SK-N-MC (cell line): ENCODE data around the gene VPS35L.

Experiments used
- DNase-seq: peaks from one replicate; pipeline ENCODE4 v3.0.0-alpha.2; 2011; ENCODE audit warnings: low read depth, low spot score
- H3K27ac ChIP-seq: fragments of 200-600 bp; sonication (generic); 2 replicates; pipeline ENCODE4 v1.5.1; 2016; ENCODE audit warnings: mixed run types
- H3K36me3 ChIP-seq: fragments of 200-600 bp; sonication (generic); 2 replicates; pipeline ENCODE4 v1.6.1; 2017; ENCODE audit warnings: antibody characterized with exemption, low read length, mixed read lengths; ENCODE audit not compliant: insufficient read depth
- H3K4me3 ChIP-seq: fragments of 200-600 bp; sonication (generic); 2 replicates; pipeline ENCODE4 v1.5.1; 2016
- H3K9ac ChIP-seq: fragments of 200-600 bp; sonication (generic); 2 replicates; pipeline ENCODE4 v1.8.0; 2017; ENCODE audit warnings: mixed run types, mixed read lengths; ENCODE audit not compliant: insufficient read length
- H3K9me3 ChIP-seq: fragments of 200-600 bp; sonication (generic); 2 replicates; pipeline ENCODE4 v1.6.1; 2017; ENCODE audit warnings: low read depth, mild to moderate bottlenecking, antibody characterized with exemption, low read length, moderate library complexity, mixed read lengths
- EZH2 ChIP-seq: fragments of 200-600 bp; sonication (generic); IDR thresholded peaks from one replicate; pipeline ENCODE4 v1.6.1; 2017; ENCODE audit warnings: antibody characterized with exemption
- FOXP2 ChIP-seq: optimal IDR thresholded peaks from 2 replicates; pipeline ENCODE3; 2011; ENCODE audit warnings: mild to moderate bottlenecking, moderate library complexity; ENCODE audit not compliant: insufficient read depth; ENCODE audit errors: extremely low read length, control extremely low read depth
- POLR2AphosphoS5 ChIP-seq: IDR thresholded peaks from 2 replicates; pipeline ENCODE4 v1.6.1; 2012; ENCODE audit warnings: mild to moderate bottlenecking, low read depth, low read length, borderline replicate concordance

The VPS35L gene

DNA sequence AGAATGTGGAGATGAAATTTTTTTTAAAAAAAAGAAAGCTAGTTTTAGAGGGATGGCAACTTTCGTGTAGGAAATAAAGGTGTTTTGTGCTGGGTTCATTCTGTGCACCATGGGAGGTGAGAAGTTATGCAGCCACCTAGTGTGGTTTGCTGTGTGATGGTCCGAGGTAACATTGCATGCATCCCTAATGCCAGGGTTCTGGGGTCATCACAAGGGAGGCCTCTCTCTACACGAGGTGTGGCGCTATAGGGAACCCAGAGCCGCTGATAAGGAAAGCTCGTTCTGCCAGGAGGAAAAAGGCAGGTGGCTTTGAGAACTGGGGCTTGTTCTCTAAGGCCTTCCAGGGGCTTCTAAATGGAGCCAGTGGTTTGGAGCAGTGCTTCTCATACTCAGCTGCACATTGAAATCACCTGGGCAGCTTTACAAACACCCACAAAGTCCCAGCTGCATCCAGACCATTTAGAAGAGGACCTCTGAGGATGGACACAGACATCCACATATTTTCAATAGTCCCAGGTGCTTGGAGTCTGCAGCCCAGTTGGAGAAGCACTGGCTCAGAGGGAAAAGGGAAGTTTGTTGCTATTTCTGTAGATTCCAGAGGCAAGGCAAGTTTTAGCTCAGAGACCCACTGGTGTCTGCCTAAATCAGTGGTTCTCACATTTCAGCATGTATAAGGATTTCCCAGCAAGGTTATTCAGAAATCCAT is 43.5 kb downstream of the VPS35L start:
- H3K27ac ChIP-seq, result no peak overlapping the region
- TF ChIP-seq FOXP2 (no peak), POLR2AphosphoS5 (no peak), EZH2 (no peak)
- no peaks in the 10 kb centered on the region for H3K9me3 ChIP-seq
- H3K4me3 ChIP-seq, result no peak overlapping the region
- DNase-seq, result no peak
- H3K36me3 ChIP-seq, result no peaks in the 10 kb centered on the region
- no peak overlapping the region for H3K9ac ChIP-seq

DNA sequence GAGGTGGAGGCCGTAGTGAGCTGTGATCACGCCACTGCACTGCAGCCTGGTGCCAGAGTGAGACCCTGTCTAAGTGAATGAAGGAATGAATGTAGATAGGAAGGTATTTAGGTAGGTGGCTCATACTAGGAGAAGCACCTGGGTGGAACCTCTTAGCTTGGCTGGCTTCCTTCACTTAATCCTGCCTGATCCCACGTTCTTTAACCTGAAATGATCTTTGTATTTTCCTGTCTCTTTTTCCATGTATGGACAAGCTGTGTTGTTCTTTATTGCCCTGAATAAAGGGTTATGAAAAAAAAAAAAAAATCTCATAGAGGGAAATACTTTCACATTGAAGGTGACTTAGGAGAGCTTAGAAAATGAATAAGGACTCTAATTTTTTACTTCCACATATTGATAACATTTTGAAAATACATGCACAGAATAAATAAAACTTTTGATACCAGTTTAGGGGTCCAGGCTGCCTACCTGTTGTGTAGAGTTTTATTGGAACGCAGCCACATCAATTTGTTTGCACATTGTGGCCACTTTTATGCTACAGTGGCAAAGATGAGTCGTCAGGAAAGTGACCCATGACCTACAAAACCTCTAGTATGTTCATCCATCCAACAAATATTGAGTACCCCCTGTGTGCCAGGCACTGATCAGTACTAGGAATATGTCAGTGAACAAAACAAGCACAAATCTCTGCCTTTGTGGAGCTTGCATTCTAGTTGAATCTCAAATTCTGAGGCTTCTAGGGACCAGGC is 44.6 kb downstream of the VPS35L start:
- DNase-seq, result no peak
- no peaks in the 10 kb centered on the region for H3K36me3 ChIP-seq
- no peak overlapping the region for H3K9ac ChIP-seq
- TF ChIP-seq POLR2AphosphoS5 (no peak), EZH2 (no peak), FOXP2 (no peak)
- H3K4me3 ChIP-seq, result no peak overlapping the region
- H3K27ac ChIP-seq, result no peak overlapping the region
- H3K9me3 ChIP-seq, result no peaks in the 10 kb centered on the region

DNA sequence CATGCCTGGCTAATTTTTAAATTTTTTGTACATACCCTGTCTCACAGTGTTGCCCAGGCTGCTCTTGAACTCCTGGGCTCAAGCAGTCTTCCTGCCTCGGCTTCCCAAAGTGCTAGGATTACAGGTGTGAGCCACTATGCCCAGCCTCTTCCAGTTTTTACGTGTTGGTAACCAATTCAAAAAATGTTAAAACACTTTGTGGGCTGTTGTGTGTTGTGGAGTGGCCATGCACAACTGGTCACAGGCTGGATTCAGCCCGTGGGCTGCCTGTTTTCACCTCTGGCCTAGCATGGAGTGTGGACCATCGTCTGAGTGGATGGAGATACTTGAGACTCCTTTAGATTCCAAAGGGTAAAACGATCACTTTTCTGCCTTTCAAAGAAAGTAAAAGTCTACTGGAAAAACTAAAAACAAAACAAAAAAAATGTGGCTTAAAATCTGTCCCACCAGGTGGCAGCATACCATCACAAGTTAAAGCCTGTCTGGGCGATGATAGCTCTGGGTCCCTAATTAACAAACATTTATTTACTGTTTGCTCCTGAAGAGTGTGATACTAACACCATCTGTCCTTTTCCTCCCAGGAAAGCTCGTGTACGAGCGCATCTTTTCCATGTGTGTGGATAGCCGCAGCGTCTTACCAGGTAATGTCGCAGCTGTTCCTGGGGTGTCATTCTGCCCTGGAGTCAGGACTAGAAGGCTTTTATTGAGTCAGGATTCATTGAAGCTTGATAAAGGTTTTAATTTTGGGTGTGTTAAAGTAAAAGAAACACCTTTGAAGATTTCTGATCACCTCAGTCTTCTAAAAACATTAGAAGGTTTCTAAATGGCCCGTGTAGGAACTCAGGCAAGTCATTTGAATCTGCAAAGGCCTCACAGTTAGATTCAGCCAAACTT is 45.8 kb downstream of the VPS35L start:
- Histone ChIP-seq H3K9me3 (no peaks in the 10 kb centered on the region), H3K27ac (no peak overlapping the region), H3K36me3 (no peaks in the 10 kb centered on the region), H3K4me3 (no peak overlapping the region), H3K9ac (peak overlapping the region; percentile 56)
- TF ChIP-seq FOXP2 (no peak), POLR2AphosphoS5 (no peak), EZH2 (no peak)
- peak; percentile 12 for DNase-seq

DNA sequence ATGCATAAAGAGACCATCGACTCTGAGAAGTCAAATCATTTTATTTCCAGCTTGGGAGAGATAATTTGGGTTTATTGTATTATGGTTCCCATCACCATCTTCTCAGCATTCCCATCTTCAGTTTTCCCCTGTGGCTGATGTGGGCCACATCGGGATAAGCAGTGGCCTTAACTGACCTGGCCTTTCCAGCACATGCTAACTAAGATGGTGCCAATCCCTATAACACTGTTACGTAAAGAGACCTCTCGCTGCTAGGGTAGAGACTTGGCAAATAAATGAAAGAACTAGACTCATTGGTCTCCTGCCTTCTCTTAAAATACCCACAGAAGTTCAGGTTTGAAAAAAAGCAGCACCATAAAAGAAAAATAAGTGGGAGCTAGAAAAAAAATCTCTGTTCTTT is 49.4 kb downstream of the VPS35L start:
- Histone ChIP-seq H3K4me3 (no peak overlapping the region), H3K27ac (no peak overlapping the region), H3K36me3 (no peaks in the 10 kb centered on the region), H3K9ac (no peak overlapping the region), H3K9me3 (no peaks in the 10 kb centered on the region)
- no peak for TF ChIP-seq POLR2AphosphoS5
- no peak for TF ChIP-seq FOXP2
- no peak for TF ChIP-seq EZH2
- DNase-seq, result no peak

DNA sequence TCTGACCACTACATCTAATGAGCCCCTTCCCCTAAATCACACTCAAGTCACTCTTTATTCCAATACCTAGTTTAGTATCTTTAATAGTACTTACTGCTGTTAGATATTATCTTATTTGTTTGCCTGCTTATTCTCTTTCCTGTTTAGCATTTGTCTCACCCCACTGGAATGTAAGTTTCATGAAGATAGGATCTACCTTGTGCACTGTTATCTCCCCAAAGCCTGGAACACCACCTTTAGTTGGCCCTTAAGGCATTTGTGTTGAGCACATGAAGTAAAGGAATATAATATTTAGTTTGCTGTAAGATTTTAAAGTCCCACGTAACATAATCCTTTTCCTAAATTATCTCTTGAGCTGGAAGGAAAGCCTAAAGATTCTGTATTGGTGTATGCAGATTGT is 50.2 kb downstream of the VPS35L start:
- DNase-seq, result no peak
- Histone ChIP-seq H3K9me3 (no peaks in the 10 kb centered on the region), H3K9ac (no peak overlapping the region), H3K27ac (no peak overlapping the region), H3K36me3 (no peaks in the 10 kb centered on the region), H3K4me3 (no peak overlapping the region)
- no peak for TF ChIP-seq FOXP2
- TF ChIP-seq POLR2AphosphoS5, result no peak
- TF ChIP-seq EZH2, result no peak

DNA sequence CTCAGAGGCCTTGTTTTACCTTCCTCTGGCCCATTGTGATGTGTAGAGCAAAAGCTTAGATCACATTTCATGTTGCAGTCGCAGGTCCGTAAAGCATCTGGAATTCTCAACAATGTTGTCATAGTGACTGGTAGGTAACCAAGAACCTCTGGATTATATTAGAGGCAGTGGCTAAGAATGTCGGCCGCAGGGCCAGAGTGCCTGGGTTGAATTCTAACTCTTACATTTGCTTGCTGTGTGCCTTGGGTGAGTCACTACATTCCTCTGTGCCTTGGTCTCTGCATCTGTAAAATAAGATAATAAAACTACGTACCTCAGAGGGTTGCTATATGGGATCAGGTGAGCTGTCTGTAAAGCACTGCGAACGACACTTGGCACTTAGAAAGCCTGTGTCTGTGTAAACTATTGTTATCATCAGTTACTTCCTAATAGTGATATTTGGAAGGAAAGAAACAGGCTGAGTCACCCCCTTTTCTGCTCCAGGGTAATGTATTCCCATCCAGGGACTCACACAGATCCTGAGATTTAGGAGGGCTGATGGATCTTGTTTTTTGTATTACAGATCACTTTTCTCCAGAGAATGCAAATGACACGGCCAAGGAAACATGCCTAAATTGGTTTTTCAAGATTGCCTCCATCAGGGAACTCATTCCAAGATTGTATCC is 52.2 kb downstream of the VPS35L start:
- Histone ChIP-seq H3K27ac (no peak overlapping the region), H3K36me3 (no peaks in the 10 kb centered on the region)
- DNase-seq, result no peak

DNA sequence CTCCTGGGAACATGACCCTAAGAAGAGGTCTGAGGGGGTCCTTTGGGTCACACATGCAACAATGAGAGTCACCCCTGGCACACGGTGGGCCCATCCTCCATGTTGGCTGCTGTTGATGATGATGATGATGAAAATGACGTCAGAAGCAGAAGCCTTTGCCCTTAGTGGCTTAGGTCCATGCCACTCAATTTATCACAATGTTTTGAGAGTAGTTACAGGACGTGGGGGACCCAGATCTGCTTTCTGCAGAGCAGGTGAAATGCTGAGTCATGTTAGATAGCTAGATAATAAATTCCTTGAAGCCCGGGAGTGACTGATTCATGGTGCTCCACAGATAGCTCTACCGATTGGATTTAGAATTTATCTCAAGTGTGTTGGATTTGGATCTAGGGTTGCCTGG is 53.9 kb downstream of the VPS35L start:
- Histone ChIP-seq H3K4me3 (no peak overlapping the region), H3K27ac (no peak overlapping the region), H3K9ac (no peak overlapping the region), H3K9me3 (no peaks in the 10 kb centered on the region), H3K36me3 (no peaks in the 10 kb centered on the region)
- TF ChIP-seq EZH2 (no peak), POLR2AphosphoS5 (no peak), FOXP2 (no peak)
- DNase-seq, result no peak

More for the DNA sequence above, 52.2 kb downstream of the VPS35L start:
- TF ChIP-seq FOXP2 (no peak), POLR2AphosphoS5 (no peak), EZH2 (no peak)
- Histone ChIP-seq H3K4me3 (no peak overlapping the region), H3K9me3 (no peaks in the 10 kb centered on the region), H3K9ac (no peak overlapping the region)

DNA sequence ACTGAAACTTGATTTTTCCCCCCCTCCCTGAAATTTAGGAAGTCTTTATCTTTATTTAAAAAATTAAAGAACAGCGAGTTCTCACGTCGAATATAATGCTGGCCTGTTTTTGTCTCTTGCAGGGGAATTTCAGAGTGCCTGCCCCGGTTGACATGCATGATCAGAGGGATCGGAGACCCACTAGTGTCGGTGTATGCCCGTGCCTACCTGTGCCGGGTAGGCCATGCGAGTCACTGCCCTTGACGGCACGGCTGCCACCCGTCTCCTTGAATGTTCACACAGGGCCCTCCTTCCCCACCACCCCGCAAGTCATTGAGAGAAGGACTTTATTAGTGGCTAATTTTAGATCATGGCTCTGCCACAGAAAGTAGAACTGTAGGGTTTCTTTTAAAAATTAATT is 54.7 kb downstream of the VPS35L start:
- H3K36me3 ChIP-seq, result no peaks in the 10 kb centered on the region
- no peak overlapping the region for H3K27ac ChIP-seq
- no peak for DNase-seq
- no peak for TF ChIP-seq EZH2
- TF ChIP-seq FOXP2, result no peak
- no peak for TF ChIP-seq POLR2AphosphoS5
- no peak overlapping the region for H3K9ac ChIP-seq
- no peaks in the 10 kb centered on the region for H3K9me3 ChIP-seq
- H3K4me3 ChIP-seq, result no peak overlapping the region
